Keratinocyte (primary cell): ENCODE data around the gene DUSP2. TPM values are rescaled to one million over a fixed set of nuclear protein-coding genes. Genes with fewer than 3 reads are reported as not detected.

ENCODE experiments used
- DNase-seq: peaks from one replicate; pipeline ENCODE4 v3.0.0-alpha.2; 2011; ENCODE audit warnings: low read depth, missing footprints, low spot score
- FAIRE-seq: peaks from 2 replicates; lab custom pipeline; 2011; peaks lifted over from hg19 to GRCh38; lab: Jason Lieb, UNC
- H2AFZ ChIP-seq: 2 replicates; pipeline ENCODE4 v1.6.0; 2012; ENCODE audit warnings: low read length, control low read depth, inconsistent platforms; ENCODE audit not compliant: control insufficient read depth
- H3K27ac ChIP-seq: 2 replicates; pipeline ENCODE4 v1.5.1; 2011; ENCODE audit warnings: low read length; ENCODE audit not compliant: control insufficient read depth, insufficient read depth
- H3K27me3 ChIP-seq: 3 replicates; pipeline ENCODE4 v1.6.0; 2011; ENCODE audit warnings: low read length; ENCODE audit not compliant: control insufficient read depth, insufficient read depth; ENCODE audit errors: extremely low read depth
- H3K36me3 ChIP-seq, 2 experiments: 2 replicates in 1 of 2; 3 replicates in 1 of 2; pipeline ENCODE4 v1.5.1; 2011; ENCODE audit warnings: low read length in 2 of 2, mild to moderate bottlenecking in 1 of 2; ENCODE audit not compliant: control insufficient read depth in 2 of 2, insufficient read depth in 2 of 2; ENCODE audit errors: extremely low read depth in 1 of 2
- H3K4me1 ChIP-seq: 3 replicates; pipeline ENCODE4 v1.5.1; 2011; ENCODE audit warnings: low read length; ENCODE audit not compliant: control insufficient read depth, insufficient read depth; ENCODE audit errors: extremely low read depth
- H3K4me2 ChIP-seq: 3 replicates; pipeline ENCODE4 v1.6.0; 2011; ENCODE audit warnings: low read depth, low read length; ENCODE audit not compliant: control insufficient read depth, insufficient read depth; ENCODE audit errors: extremely low read depth
- H3K4me3 ChIP-seq, 3 experiments: fragments of 200-600 bp in 1 of 3; sonication (generic) in 1 of 3; 2 replicates in 2 of 3; 3 replicates in 1 of 3; pipeline ENCODE4 v1.5.1; 2011 to 2016; ENCODE audit warnings: low read length in 3 of 3, mild to moderate bottlenecking in 3 of 3, control low read depth in 2 of 3, inconsistent platforms in 1 of 3, low read depth in 1 of 3, mixed read lengths in 1 of 3, mixed run types in 1 of 3, moderate library complexity in 1 of 3; ENCODE audit not compliant: control insufficient read depth in 2 of 3, insufficient read depth in 2 of 3; ENCODE audit errors: extremely low read depth in 1 of 3
- H3K79me2 ChIP-seq: 2 replicates; pipeline ENCODE4 v1.6.0; 2012; ENCODE audit warnings: low read length; ENCODE audit not compliant: control insufficient read depth, insufficient read depth
- H3K9ac ChIP-seq: 3 replicates; pipeline ENCODE4 v1.6.0; 2011; ENCODE audit warnings: low read length; ENCODE audit not compliant: control insufficient read depth, insufficient read depth; ENCODE audit errors: extremely low read depth
- H3K9me1 ChIP-seq: 3 replicates; pipeline ENCODE4 v1.6.0; 2011; ENCODE audit warnings: low read length; ENCODE audit not compliant: control insufficient read depth, insufficient read depth; ENCODE audit errors: extremely low read depth
- H3K9me3 ChIP-seq: 2 replicates; pipeline ENCODE4 v1.5.1; 2012; ENCODE audit warnings: low read depth, low read length; ENCODE audit not compliant: control insufficient read depth
- H4K20me1 ChIP-seq: 3 replicates; pipeline ENCODE4 v1.6.0; 2011; ENCODE audit warnings: low read length; ENCODE audit not compliant: control insufficient read depth, insufficient read depth; ENCODE audit errors: extremely low read depth
- CTCF ChIP-seq, 3 experiments: IDR thresholded peaks in 1 of 3; conservative IDR thresholded peaks in 1 of 3; optimal IDR thresholded peaks in 1 of 3; 2 replicates in 2 of 3; 3 replicates in 1 of 3; pipeline versions ENCODE3 to v1.5.1; 2011; ENCODE audit warnings: low read length in 3 of 3, mild to moderate bottlenecking in 3 of 3, moderate library complexity in 2 of 3, control low read depth in 1 of 3, inconsistent platforms in 1 of 3; ENCODE audit not compliant: insufficient read depth in 2 of 3; ENCODE audit errors: extremely low read depth in 1 of 3
- EZH2 ChIP-seq: IDR thresholded peaks from one replicate; pipeline ENCODE4 v1.6.1; 2012; ENCODE audit warnings: inconsistent platforms, mild to moderate bottlenecking, low read length, moderate library complexity
- dilution Hi-C: fragments of 300-500 bp; cut with MboI; formaldehyde crosslinking; loops from one replicate; pipeline ENCODE4 v1.7.0; 2020; ENCODE audit warnings: low sequenced_read_pairs; ENCODE audit not compliant: extremely low pct_ligation_motif_present
- polyA plus RNA-seq, 5 experiments: library from polyadenylated mRNA; depleted of rRNA in 3 of 5; stranded (reverse) in 3 of 5; stranded (forward) in 1 of 5; unstranded in 1 of 5; fragments of >200 nt; gene quantifications; 1 replicate in 1 of 5; 2 replicates in 3 of 5; 3 replicates in 1 of 5; pipeline versions ENCODE4 v1.2.1 to v1.2.3, GENCODE V29; 2011 to 2012; ENCODE audit warnings: missing spikeins in 2 of 5, low read depth in 1 of 5, low replicate concordance in 1 of 5

The DUSP2 gene
- polyA plus RNA-seq, 1 donor (not counting 4 experiments of a cell fraction or from before 2014, with no cell fraction given), result 1.2 TPM

- H3K9ac ChIP-seq, result no peak overlapping the region
- no peaks in the 10 kb centered on the region for H3K79me2 ChIP-seq
- dilution Hi-C loops, result no loop called here
- no peaks in the 10 kb centered on the region for H3K9me1 ChIP-seq
- no peak overlapping the region for H3K4me3 ChIP-seq
- no peak overlapping the region for H3K27ac ChIP-seq
- no peak overlapping the region for H2AFZ ChIP-seq
- H3K27me3 ChIP-seq, result peaks cover 28% of the 10 kb centered on the region
- TF ChIP-seq EZH2 (no peak), CTCF (optimal IDR thresholded peaks at IDR 0.05 in 1 of 3, IDR thresholded peaks at IDR 0.05 in 1 of 3, conservative IDR thresholded peaks at IDR 0.05 in 1 of 3; ENCODE audit: extremely low read depth in 1 of 3, insufficient read depth in 2 of 3, low read length in 3 of 3) (no peak)
- H4K20me1 ChIP-seq, result no peaks in the 10 kb centered on the region
- no peak for DNase-seq
- no peak overlapping the region for H3K4me2 ChIP-seq
- H3K4me1 ChIP-seq, result peaks cover 5% of the 10 kb centered on the region
- no peak for FAIRE-seq
- H3K36me3 ChIP-seq, result no peaks in the 10 kb centered on the region
- no peaks in the 10 kb centered on the region for H3K9me3 ChIP-seq
These were observed 32.5 kb downstream of the DUSP2 start for GRCh38 chr2:96112501-96113366.

- no peaks in the 10 kb centered on the region for H3K4me1 ChIP-seq
- H2AFZ ChIP-seq, result no peak overlapping the region
- peaks cover 22% of the 10 kb centered on the region for H3K27me3 ChIP-seq
- no peak overlapping the region for H3K4me3 ChIP-seq
- H4K20me1 ChIP-seq, result no peaks in the 10 kb centered on the region
- H3K9me1 ChIP-seq, result no peaks in the 10 kb centered on the region
- no peaks in the 10 kb centered on the region for H3K9me3 ChIP-seq
- H3K79me2 ChIP-seq, result no peaks in the 10 kb centered on the region
- TF ChIP-seq EZH2, result no peak
- TF ChIP-seq CTCF (optimal IDR thresholded peaks at IDR 0.05 in 1 of 3, IDR thresholded peaks at IDR 0.05 in 1 of 3, conservative IDR thresholded peaks at IDR 0.05 in 1 of 3; ENCODE audit: extremely low read depth in 1 of 3, insufficient read depth in 2 of 3, low read length in 3 of 3), result peak in 2 of 3 experiments; percentile 8 to 15
- dilution Hi-C loops, result no loop called here
- DNase-seq, result no peak
- no peak overlapping the region for H3K9ac ChIP-seq
- no peak overlapping the region for H3K27ac ChIP-seq
- H3K4me2 ChIP-seq, result no peak overlapping the region
- no peaks in the 10 kb centered on the region for H3K36me3 ChIP-seq
- FAIRE-seq, result no peak
These were observed 33.3 kb downstream of the DUSP2 start for GRCh38 chr2:96111823-96112500.
